Body of pancreas (tissue), 4 donors: Measurements from ENCODE around the gene BOLA2B.

Experiments
- POLR2A ChIP-seq, 3 donors: fragments of 450-650 bp; IDR thresholded peaks; one replicate each; pipeline ENCODE4 v1.6.1; 2016; ENCODE audit warnings: antibody characterized with exemption in 3 of 3, mild to moderate bottlenecking in 2 of 3
- TF ChIP-seq, protein P1 (sequence below), 7 experiments: fragments of 450-650 bp in 4 of 7; fragments of 200-600 bp in 3 of 7; sonication (generic) in 3 of 7; IDR thresholded peaks; one replicate each; pipeline ENCODE4 v1.5.1; 2016 to 2019; ENCODE audit warnings: antibody characterized with exemption in 7 of 7

DNA sequence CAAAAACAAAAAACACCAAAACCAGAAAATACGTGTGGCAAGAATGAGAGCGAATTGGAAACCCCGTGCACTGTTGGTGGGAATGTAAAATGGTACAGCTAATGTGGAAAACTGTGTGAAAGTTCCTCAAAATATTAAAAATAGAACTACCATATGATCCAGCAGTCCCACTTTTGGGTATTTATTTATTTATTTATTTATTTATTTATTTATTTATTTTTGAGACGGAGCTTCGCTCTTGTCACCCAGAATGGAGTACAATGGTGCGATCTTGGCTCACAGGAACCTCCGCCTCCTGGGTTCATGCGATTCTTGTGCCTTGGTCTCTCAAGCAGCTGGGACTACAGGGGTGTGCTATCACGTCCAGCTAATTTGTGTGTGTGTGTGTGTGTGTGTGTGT is 40.9 kb downstream of the BOLA2B start:
- no peak for TF ChIP-seq POLR2A (IDR thresholded peaks at IDR 0.05)
- TF ChIP-seq, protein P1, sequence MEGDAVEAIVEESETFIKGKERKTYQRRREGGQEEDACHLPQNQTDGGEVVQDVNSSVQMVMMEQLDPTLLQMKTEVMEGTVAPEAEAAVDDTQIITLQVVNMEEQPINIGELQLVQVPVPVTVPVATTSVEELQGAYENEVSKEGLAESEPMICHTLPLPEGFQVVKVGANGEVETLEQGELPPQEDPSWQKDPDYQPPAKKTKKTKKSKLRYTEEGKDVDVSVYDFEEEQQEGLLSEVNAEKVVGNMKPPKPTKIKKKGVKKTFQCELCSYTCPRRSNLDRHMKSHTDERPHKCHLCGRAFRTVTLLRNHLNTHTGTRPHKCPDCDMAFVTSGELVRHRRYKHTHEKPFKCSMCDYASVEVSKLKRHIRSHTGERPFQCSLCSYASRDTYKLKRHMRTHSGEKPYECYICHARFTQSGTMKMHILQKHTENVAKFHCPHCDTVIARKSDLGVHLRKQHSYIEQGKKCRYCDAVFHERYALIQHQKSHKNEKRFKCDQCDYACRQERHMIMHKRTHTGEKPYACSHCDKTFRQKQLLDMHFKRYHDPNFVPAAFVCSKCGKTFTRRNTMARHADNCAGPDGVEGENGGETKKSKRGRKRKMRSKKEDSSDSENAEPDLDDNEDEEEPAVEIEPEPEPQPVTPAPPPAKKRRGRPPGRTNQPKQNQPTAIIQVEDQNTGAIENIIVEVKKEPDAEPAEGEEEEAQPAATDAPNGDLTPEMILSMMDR (IDR thresholded peaks at IDR 0.05), result no peak
